HEK293 (cell line): ENCODE results near the gene CUL1.

Source experiments
- CTCF ChIA-PET: fragments of 350-600 bp; formaldehyde crosslinking; extraction: SDS; loops from one replicate; lab custom pipeline; 2021; ENCODE audit warnings: antibody characterized with exemption; lab: Yijun Ruan, JAX
- POLR2A ChIA-PET: fragments of 300-600 bp; formaldehyde crosslinking; extraction: SDS; loops from one replicate; lab custom pipeline; 2020; ENCODE audit warnings: antibody characterized with exemption, inconsistent platforms; lab: Yijun Ruan, JAX
- H3K27ac ChIP-seq: fragments of 200-500 bp; sonication (Bioruptor generic); 2 replicates; pipeline ENCODE4 v1.5.1; 2014; ENCODE audit warnings: low read depth, low read length, control low read depth, inconsistent platforms; ENCODE audit errors: extremely low read depth
- H3K36me3 ChIP-seq, 2 experiments: fragments of 200-500 bp in 1 of 2; sonication (Bioruptor generic) in 1 of 2; 1 replicate in 1 of 2; 2 replicates in 1 of 2; pipeline ENCODE4 v1.5.1; 2014 to 2017; ENCODE audit warnings: inconsistent platforms in 2 of 2, low read length in 2 of 2; ENCODE audit not compliant: control insufficient read depth in 2 of 2, insufficient read depth in 1 of 2
- H3K4me1 ChIP-seq: fragments of 200-500 bp; sonication (Bioruptor generic); 2 replicates; pipeline ENCODE4 v1.5.1; 2014; ENCODE audit warnings: mild to moderate bottlenecking, low read length, inconsistent platforms; ENCODE audit not compliant: control insufficient read depth, insufficient read depth
- H3K4me3 ChIP-seq: 2 replicates; pipeline ENCODE4 v1.5.1; 2011; ENCODE audit warnings: low read depth, mild to moderate bottlenecking, control low read depth, low read length, moderate library complexity
- H3K9me3 ChIP-seq: fragments of 200-500 bp; sonication (Bioruptor generic); 2 replicates; pipeline ENCODE4 v1.5.1; 2014; ENCODE audit warnings: low read depth, low read length, inconsistent platforms; ENCODE audit not compliant: control insufficient read depth, insufficient read depth
- BCL11B ChIP-seq: fragments of 450-650 bp; formaldehyde crosslinking; IDR thresholded peaks from 2 replicates; pipeline ENCODE4 v1.5.1; 2016; ENCODE audit warnings: low read depth, missing biosample characterization, missing genetic modification characterization
- GLIS2 ChIP-seq: fragments of 450-650 bp; formaldehyde crosslinking; IDR thresholded peaks from 2 replicates; pipeline ENCODE4 v1.5.1; 2016; ENCODE audit warnings: missing biosample characterization, missing genetic modification characterization
- HOXA7 ChIP-seq: sonication (generic); formaldehyde crosslinking; IDR thresholded peaks from 2 replicates; pipeline ENCODE4 v1.8.1; 2022; ENCODE audit warnings: missing genetic modification reagents, borderline replicate concordance
- MZF1 ChIP-seq: fragments of 450-650 bp; formaldehyde crosslinking; IDR thresholded peaks from 2 replicates; pipeline ENCODE4 v1.5.1; 2017; ENCODE audit warnings: missing biosample characterization, missing genetic modification characterization, borderline replicate concordance
- OSR2 ChIP-seq: fragments of 450-650 bp; formaldehyde crosslinking; IDR thresholded peaks from 2 replicates; pipeline ENCODE4 v1.5.1; 2016; ENCODE audit warnings: missing biosample characterization, missing genetic modification characterization
- RBAK ChIP-seq: fragments of 450-650 bp; formaldehyde crosslinking; IDR thresholded peaks from 2 replicates; pipeline ENCODE4 v1.5.1; 2016; ENCODE audit warnings: missing biosample characterization, missing genetic modification characterization
- TRIM28 ChIP-seq: IDR thresholded peaks from 2 replicates; pipeline ENCODE4 v1.6.1; 2011; ENCODE audit warnings: low read length, control low read depth, borderline replicate concordance
- WT1 ChIP-seq: fragments of 450-650 bp; formaldehyde crosslinking; IDR thresholded peaks from 2 replicates; pipeline ENCODE4 v1.5.1; 2016; ENCODE audit warnings: missing biosample characterization, missing genetic modification characterization
- ZBTB7A ChIP-seq: fragments of 450-650 bp; formaldehyde crosslinking; IDR thresholded peaks from 2 replicates; pipeline ENCODE4 v1.5.1; 2016; ENCODE audit warnings: low read depth, missing biosample characterization, missing genetic modification characterization
- ZFHX2 ChIP-seq: fragments of 450-650 bp; formaldehyde crosslinking; conservative IDR thresholded peaks from 2 replicates; pipeline ENCODE4 v1.5.1; 2016; ENCODE audit warnings: missing biosample characterization, missing genetic modification characterization
- ZFP37 ChIP-seq: fragments of 450-650 bp; formaldehyde crosslinking; IDR thresholded peaks from 2 replicates; pipeline ENCODE4 v1.5.1; 2016; ENCODE audit warnings: missing biosample characterization, missing genetic modification characterization
- ZFP41 ChIP-seq: fragments of 450-650 bp; formaldehyde crosslinking; IDR thresholded peaks from 2 replicates; pipeline ENCODE4 v1.5.1; 2016; ENCODE audit warnings: missing biosample characterization, missing genetic modification characterization, borderline replicate concordance
- ZIC2 ChIP-seq: fragments of 450-650 bp; formaldehyde crosslinking; IDR thresholded peaks from 2 replicates; pipeline ENCODE4 v1.5.1; 2016; ENCODE audit warnings: missing biosample characterization, missing genetic modification characterization
- ZNF157 ChIP-seq: fragments of 450-650 bp; formaldehyde crosslinking; IDR thresholded peaks from 2 replicates; pipeline ENCODE4 v1.5.1; 2016; ENCODE audit warnings: missing biosample characterization, missing genetic modification characterization
- ZNF16 ChIP-seq: fragments of 450-650 bp; formaldehyde crosslinking; IDR thresholded peaks from 2 replicates; pipeline ENCODE4 v1.5.1; 2016; ENCODE audit warnings: low read depth, missing biosample characterization, missing genetic modification characterization
- ZNF175 ChIP-seq: fragments of 450-650 bp; formaldehyde crosslinking; IDR thresholded peaks from 2 replicates; pipeline ENCODE4 v1.5.1; 2016; ENCODE audit warnings: missing biosample characterization, missing genetic modification characterization
- ZNF394 ChIP-seq: fragments of 450-650 bp; formaldehyde crosslinking; IDR thresholded peaks from 2 replicates; pipeline ENCODE4 v1.5.1; 2016; ENCODE audit warnings: missing biosample characterization, missing genetic modification characterization, mild to moderate bottlenecking, moderate library complexity, borderline replicate concordance
- ZNF404 ChIP-seq: fragments of 450-650 bp; formaldehyde crosslinking; IDR thresholded peaks from 2 replicates; pipeline ENCODE4 v1.5.1; 2017; ENCODE audit warnings: missing biosample characterization, missing genetic modification characterization
- ZNF423 ChIP-seq: fragments of 450-650 bp; formaldehyde crosslinking; IDR thresholded peaks from 2 replicates; pipeline ENCODE4 v1.5.1; 2016; ENCODE audit warnings: missing biosample characterization, missing genetic modification characterization
- ZNF426 ChIP-seq: fragments of 450-650 bp; formaldehyde crosslinking; IDR thresholded peaks from 2 replicates; pipeline ENCODE4 v1.5.1; 2017; ENCODE audit warnings: missing biosample characterization, missing genetic modification characterization, mild to moderate bottlenecking, inconsistent platforms, moderate library complexity
- ZNF48 ChIP-seq: fragments of 450-650 bp; formaldehyde crosslinking; IDR thresholded peaks from 2 replicates; pipeline ENCODE4 v1.5.1; 2016; ENCODE audit warnings: missing biosample characterization, missing genetic modification characterization
- ZNF530 ChIP-seq: fragments of 450-650 bp; formaldehyde crosslinking; IDR thresholded peaks from 2 replicates; pipeline ENCODE4 v1.5.1; 2016; ENCODE audit warnings: low read depth, missing biosample characterization, missing genetic modification characterization
- ZNF561 ChIP-seq: fragments of 450-650 bp; IDR thresholded peaks from 2 replicates; pipeline ENCODE4 v1.5.1; 2018; ENCODE audit warnings: missing biosample characterization, missing genetic modification characterization, borderline replicate concordance
- ZNF658 ChIP-seq: fragments of 450-650 bp; formaldehyde crosslinking; IDR thresholded peaks from 2 replicates; pipeline ENCODE4; 2016; ENCODE audit warnings: missing biosample characterization, missing genetic modification characterization
- ZNF677 ChIP-seq: fragments of 450-650 bp; IDR thresholded peaks from 2 replicates; pipeline ENCODE4 v1.5.0; 2018; ENCODE audit warnings: missing biosample characterization, mild to moderate bottlenecking, missing genetic modification characterization, moderate library complexity
- TF ChIP-seq, protein P1 (sequence below): fragments of 450-650 bp; formaldehyde crosslinking; IDR thresholded peaks from 2 replicates; pipeline ENCODE4 v1.5.1; 2016; ENCODE audit warnings: missing biosample characterization, missing genetic modification characterization
- TF ChIP-seq, protein P2 (sequence below): fragments of 450-650 bp; formaldehyde crosslinking; IDR thresholded peaks from 2 replicates; pipeline ENCODE4 v1.5.1; 2016; ENCODE audit warnings: missing biosample characterization, missing genetic modification characterization
- TF ChIP-seq, protein P3 (sequence below): fragments of 450-650 bp; formaldehyde crosslinking; IDR thresholded peaks from 2 replicates; pipeline ENCODE4 v1.5.1; 2016; ENCODE audit warnings: missing biosample characterization, missing genetic modification characterization
- TF ChIP-seq, protein P4 (sequence below): fragments of 450-650 bp; formaldehyde crosslinking; IDR thresholded peaks from 2 replicates; pipeline ENCODE4 v1.5.1; 2017; ENCODE audit warnings: missing biosample characterization, missing genetic modification characterization
- TF ChIP-seq, protein P5 (sequence below): fragments of 450-650 bp; formaldehyde crosslinking; IDR thresholded peaks from 2 replicates; pipeline ENCODE4 v1.5.1; 2016; ENCODE audit warnings: missing biosample characterization, missing genetic modification characterization

CUL1 gene

DNA sequence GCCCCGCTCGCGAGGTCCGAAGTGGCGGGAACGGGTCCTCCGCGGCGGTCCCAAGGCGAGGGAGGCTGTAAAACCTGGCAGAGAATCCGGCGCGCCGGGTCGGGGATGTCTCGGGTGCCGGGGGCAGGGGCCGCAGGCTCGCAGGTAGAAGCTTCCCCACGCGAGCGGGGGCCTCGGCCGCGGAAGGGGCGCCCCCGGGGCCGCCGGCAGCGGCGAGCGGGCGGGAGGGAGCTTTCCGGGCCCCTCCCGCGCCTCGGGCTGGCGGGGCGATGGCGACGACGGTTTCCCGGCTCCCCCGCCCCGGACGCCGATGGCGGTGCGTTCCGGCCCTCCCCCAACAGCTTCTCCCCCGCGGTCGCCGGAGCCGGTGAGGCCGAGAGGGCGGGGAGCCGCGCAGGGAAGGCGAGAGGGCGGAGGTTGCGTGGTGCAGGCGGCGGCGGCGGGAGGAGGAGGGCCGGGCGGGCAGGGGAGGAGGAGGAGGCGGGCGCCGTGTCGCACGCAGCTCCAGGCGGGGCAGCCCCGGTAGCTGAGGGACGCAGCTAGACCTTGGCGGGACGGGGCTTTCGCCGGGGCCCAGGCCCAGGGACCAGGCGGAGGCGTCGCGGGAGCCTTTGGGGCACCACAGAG, at the start of gene CUL1:
Gene CUL1, plus strand, starts transcription at position 507 of the 627 bp plus-strand sequence. CDS start 31,220 bp downstream, outside the sequence.
- peak within 1 kb of the TSS; percentile 93 for H3K27ac ChIP-seq
- H3K4me1 ChIP-seq, result peaks cover 9% of the 10 kb centered on the region; the same call in 1 of the 2 replicates
- no peaks in the 10 kb centered on the region for H3K36me3 ChIP-seq
- POLR2A ChIA-PET, result interaction anchor here (0.6 to 2.0 kb wide), 13 partner anchors 10 to 243 kb away, joined by 3 to 10 read pairs (median 3); no protein-coding TSS in a partner anchor
- H3K9me3 ChIP-seq, result no peaks in the 10 kb centered on the region
- CTCF ChIA-PET, result interaction anchor here (0.5 to 0.8 kb wide), 3 partner anchors 89 to 185 kb away, joined by 3 to 7 read pairs (median 4); no protein-coding TSS in a partner anchor
- peak within 1 kb of the TSS; percentile 79 for H3K4me3 ChIP-seq
- TF ChIP-seq MZF1 (tag by site-specific recombination) (no peak), ZNF658 (tag by site-specific recombination) (no peak), ZNF16 (tag by site-specific recombination) (no peak), ZIC2 (no peak), ZNF426 (no peak), ZFP37 (no peak), RBAK (no peak), ZNF157 (tag by site-specific recombination) (no peak), ZFHX2 (tag by site-specific recombination) (peak; percentile 89), ZNF561 (tag by site-specific recombination) (no peak; the same call in 1 of the 2 replicates), ZNF423 (tag by site-specific recombination) (no peak), ZNF175 (tag by site-specific recombination) (no peak), HOXA7 (CRISPR knock-in tag) (no peak), ZNF404 (tag by site-specific recombination) (no peak), ZNF394 (tag by site-specific recombination) (peak; percentile 42; the same call in 1 of the 2 replicates), OSR2 (tag by site-specific recombination) (no peak), ZNF677 (tag by site-specific recombination) (0 out of 2 replicates have a peak, but pooled peaks have one; percentile 37), TRIM28 (no peak), ZFP41 (tag by site-specific recombination) (no peak), BCL11B (tag by site-specific recombination) (no peak), GLIS2 (tag by site-specific recombination) (peak; percentile 61; the same call in 1 of the 2 replicates), ZNF530 (no peak), WT1 (tag by site-specific recombination) (no peak), ZBTB7A (tag by site-specific recombination) (no peak), ZNF48 (no peak)
- TF ChIP-seq, protein P1, sequence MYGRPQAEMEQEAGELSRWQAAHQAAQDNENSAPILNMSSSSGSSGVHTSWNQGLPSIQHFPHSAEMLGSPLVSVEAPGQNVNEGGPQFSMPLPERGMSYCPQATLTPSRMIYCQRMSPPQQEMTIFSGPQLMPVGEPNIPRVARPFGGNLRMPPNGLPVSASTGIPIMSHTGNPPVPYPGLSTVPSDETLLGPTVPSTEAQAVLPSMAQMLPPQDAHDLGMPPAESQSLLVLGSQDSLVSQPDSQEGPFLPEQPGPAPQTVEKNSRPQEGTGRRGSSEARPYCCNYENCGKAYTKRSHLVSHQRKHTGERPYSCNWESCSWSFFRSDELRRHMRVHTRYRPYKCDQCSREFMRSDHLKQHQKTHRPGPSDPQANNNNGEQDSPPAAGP (tag by site-specific recombination), result no peak
- TF ChIP-seq, protein P2, sequence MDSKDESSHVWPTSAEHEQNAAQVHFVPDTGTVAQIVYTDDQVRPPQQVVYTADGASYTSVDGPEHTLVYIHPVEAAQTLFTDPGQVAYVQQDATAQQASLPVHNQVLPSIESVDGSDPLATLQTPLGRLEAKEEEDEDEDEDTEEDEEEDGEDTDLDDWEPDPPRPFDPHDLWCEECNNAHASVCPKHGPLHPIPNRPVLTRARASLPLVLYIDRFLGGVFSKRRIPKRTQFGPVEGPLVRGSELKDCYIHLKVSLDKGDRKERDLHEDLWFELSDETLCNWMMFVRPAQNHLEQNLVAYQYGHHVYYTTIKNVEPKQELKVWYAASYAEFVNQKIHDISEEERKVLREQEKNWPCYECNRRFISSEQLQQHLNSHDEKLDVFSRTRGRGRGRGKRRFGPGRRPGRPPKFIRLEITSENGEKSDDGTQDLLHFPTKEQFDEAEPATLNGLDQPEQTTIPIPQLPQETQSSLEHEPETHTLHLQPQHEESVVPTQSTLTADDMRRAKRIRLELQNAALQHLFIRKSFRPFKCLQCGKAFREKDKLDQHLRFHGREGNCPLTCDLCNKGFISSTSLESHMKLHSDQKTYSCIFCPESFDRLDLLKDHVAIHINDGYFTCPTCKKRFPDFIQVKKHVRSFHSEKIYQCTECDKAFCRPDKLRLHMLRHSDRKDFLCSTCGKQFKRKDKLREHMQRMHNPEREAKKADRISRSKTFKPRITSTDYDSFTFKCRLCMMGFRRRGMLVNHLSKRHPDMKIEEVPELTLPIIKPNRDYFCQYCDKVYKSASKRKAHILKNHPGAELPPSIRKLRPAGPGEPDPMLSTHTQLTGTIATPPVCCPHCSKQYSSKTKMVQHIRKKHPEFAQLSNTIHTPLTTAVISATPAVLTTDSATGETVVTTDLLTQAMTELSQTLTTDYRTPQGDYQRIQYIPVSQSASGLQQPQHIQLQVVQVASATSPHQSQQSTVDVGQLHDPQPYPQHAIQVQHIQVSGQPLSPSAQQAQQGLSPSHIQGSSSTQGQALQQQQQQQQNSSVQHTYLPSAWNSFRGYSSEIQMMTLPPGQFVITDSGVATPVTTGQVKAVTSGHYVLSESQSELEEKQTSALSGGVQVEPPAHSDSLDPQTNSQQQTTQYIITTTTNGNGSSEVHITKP (tag by site-specific recombination), result peak; percentile 41; the same call in 1 of the 2 replicates
- TF ChIP-seq, protein P3, sequence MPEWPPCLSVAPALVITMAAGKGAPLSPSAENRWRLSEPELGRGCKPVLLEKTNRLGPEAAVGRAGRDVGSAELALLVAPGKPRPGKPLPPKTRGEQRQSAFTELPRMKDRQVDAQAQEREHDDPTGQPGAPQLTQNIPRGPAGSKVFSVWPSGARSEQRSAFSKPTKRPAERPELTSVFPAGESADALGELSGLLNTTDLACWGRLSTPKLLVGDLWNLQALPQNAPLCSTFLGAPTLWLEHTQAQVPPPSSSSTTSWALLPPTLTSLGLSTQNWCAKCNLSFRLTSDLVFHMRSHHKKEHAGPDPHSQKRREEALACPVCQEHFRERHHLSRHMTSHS (tag by site-specific recombination), result no peak
- TF ChIP-seq, protein P4, sequence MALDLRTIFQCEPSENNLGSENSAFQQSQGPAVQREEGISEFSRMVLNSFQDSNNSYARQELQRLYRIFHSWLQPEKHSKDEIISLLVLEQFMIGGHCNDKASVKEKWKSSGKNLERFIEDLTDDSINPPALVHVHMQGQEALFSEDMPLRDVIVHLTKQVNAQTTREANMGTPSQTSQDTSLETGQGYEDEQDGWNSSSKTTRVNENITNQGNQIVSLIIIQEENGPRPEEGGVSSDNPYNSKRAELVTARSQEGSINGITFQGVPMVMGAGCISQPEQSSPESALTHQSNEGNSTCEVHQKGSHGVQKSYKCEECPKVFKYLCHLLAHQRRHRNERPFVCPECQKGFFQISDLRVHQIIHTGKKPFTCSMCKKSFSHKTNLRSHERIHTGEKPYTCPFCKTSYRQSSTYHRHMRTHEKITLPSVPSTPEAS (tag by site-specific recombination), result no peak
- TF ChIP-seq, protein P5, sequence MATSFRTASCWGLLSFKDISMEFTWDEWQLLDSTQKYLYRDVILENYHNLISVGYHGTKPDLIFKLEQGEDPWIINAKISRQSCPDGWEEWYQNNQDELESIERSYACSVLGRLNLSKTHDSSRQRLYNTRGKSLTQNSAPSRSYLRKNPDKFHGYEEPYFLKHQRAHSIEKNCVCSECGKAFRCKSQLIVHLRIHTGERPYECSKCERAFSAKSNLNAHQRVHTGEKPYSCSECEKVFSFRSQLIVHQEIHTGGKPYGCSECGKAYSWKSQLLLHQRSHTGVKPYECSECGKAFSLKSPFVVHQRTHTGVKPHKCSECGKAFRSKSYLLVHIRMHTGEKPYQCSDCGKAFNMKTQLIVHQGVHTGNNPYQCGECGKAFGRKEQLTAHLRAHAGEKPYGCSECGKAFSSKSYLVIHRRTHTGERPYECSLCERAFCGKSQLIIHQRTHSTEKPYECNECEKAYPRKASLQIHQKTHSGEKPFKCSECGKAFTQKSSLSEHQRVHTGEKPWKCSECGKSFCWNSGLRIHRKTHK (tag by site-specific recombination), result no peak
